H1 (cell line): ENCODE results near the gene CALD1. TPM values are rescaled to one million over a fixed set of nuclear protein-coding genes. Genes with fewer than 3 reads are reported as not detected.

Source experiments
- BACH1 ChIP-seq: IDR thresholded peaks from 2 replicates; pipeline ENCODE4 v1.6.1; 2012; ENCODE audit warnings: low read length, improper control_type of control experiment
- EP300 ChIP-seq, 2 experiments: IDR thresholded peaks; 1 replicate in 1 of 2; 2 replicates in 1 of 2; pipeline ENCODE4 v1.6.1; 2011 to 2012; ENCODE audit warnings: low read depth in 2 of 2, low read length in 2 of 2, mild to moderate bottlenecking in 2 of 2, borderline replicate concordance in 1 of 2, inconsistent platforms in 1 of 2, moderate library complexity in 1 of 2
- USF2 ChIP-seq: IDR thresholded peaks from 2 replicates; pipeline ENCODE4 v1.6.1; 2011; ENCODE audit warnings: low read length, improper control_type of control experiment
- polyA plus RNA-seq, 7 experiments: library from polyadenylated mRNA; depleted of rRNA in 3 of 7; stranded (reverse) in 5 of 7; unstranded in 2 of 7; fragments of >200 nt in 5 of 7; fragments of 200-250 nt in 2 of 7; gene quantifications; 1 replicate in 5 of 7; 2 replicates in 1 of 7; 4 replicates in 1 of 7; pipeline versions ENCODE4 v1.2.1 to v1.2.3, GENCODE V29; 2011 to 2013; ENCODE audit warnings: missing spikeins in 2 of 7, mixed read lengths in 2 of 7
- total RNA-seq: library from RNA; stranded (reverse); fragmentation: NEBNext Ultra II Directional; extraction: Animal tissue kit (Norgen Biotek cat#: 25700); gene quantifications from 2 replicates; pipeline ENCODE4 v1.2.1, GENCODE V29; 2021

The CALD1 gene
- total and polyA plus RNA-seq, 2 of the 8 experiments (the other 6 are each of a cell fraction or from before 2014, with no cell fraction given), result 34.3 to 177 TPM

DNA sequence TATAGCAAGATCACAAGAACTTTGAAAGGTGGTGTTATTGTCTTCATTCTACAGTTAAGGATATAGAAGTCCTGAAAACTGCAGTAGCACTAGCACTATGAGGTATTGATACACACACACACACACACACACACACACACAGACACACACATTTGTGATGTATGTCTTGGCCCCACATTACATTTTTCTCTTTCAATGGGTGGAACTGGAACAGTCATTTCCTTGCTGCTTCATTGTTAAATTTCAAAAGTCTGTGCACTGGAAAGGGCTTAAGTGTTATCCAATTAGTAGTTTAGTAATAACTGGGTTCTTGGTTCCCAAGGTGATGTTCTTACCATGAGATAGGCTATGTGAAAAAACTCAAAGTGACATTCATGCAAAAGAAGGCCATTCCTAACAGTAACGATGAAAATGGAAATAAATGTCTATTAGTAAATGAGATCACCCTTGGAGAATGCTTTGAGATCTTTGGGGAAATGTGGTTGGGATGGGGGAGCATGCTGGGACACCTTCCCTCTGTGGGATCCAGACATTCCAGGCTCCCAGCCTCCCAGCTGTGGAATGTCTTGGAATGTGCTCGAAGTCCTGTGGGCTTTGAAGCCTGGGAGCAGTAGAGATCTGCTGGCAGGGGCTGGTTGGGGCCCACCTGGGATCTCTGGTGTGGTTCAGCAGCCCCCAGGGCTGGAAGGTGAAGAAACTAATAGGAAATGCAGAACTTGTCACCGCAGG, 37.4 kb upstream of the CALD1 start (continued):
- no peak for TF ChIP-seq USF2
- TF ChIP-seq EP300 (IDR thresholded peaks at IDR 0.05; ENCODE audit: borderline replicate concordance in 1 of 2, low read depth in 2 of 2, low read length in 2 of 2), result 0 out of 3 replicates have a peak, but pooled peaks of 1 of the 2 experiments have one; percentile 46
- no peak for TF ChIP-seq BACH1
